Measurements from ENCODE around the gene SLC17A9.

SLC17A9 gene

DNA sequence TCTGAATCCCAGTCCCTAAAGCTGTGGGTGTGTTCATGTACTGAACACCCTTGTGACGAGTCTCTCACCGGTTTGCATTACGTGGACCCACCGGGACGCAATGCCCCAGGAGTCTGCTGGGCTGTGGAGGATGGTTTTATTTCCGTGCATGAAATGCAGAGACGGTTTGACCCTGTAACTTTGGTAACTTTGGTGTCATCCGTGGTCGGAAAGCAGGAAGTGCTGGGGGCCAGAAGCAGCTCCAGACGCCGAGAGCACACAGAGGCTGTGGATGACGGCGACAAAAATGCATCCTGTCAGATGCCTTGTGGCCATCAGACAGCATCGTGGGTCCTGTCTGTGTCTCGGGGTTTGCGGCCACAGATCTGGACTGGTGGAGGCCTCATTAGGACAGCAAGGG, 47.1 kb downstream of the SLC17A9 start:
- in situ Hi-C loops (cut with MboI; ENCODE audit: low sequenced_read_pairs) = no loop called here

DNA sequence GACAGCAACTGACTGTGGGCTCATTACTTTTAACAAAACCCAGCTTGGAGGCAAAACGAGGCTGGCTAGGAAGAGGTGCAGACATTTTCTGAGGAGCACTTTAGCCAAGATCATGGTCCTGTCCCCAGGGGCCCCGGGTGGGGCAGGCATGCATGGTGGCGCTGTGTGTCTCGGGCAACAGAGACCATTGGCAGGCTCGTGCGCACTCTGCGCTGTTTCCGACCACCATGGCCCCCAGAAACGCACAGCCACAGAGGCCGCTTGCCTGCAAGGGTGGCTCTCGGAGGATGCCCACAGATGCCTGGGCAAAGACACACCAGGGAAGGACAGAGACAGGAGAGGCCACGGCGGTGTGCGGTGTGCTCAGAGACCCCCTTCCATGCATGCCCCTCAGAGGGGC, 47.5 kb downstream of the SLC17A9 start:
- in situ Hi-C loops (cut with MboI; ENCODE audit: low sequenced_read_pairs) = no loop called here

GRCh38 chr20:63000958-63001357, 48.4 kb downstream of the SLC17A9 start:
- in situ Hi-C loops (cut with MboI; ENCODE audit: low sequenced_read_pairs) = no loop called here

- in situ Hi-C loops (cut with MboI; ENCODE audit: low sequenced_read_pairs) = no loop called here
Measured at GRCh38 chr20:63002511-63002910, 50.0 kb downstream of the SLC17A9 start.

- in situ Hi-C loops (cut with MboI; ENCODE audit: low sequenced_read_pairs) = no loop called here
Measured at GRCh38 chr20:63003546-63003945, 51.0 kb downstream of the SLC17A9 start.

DNA sequence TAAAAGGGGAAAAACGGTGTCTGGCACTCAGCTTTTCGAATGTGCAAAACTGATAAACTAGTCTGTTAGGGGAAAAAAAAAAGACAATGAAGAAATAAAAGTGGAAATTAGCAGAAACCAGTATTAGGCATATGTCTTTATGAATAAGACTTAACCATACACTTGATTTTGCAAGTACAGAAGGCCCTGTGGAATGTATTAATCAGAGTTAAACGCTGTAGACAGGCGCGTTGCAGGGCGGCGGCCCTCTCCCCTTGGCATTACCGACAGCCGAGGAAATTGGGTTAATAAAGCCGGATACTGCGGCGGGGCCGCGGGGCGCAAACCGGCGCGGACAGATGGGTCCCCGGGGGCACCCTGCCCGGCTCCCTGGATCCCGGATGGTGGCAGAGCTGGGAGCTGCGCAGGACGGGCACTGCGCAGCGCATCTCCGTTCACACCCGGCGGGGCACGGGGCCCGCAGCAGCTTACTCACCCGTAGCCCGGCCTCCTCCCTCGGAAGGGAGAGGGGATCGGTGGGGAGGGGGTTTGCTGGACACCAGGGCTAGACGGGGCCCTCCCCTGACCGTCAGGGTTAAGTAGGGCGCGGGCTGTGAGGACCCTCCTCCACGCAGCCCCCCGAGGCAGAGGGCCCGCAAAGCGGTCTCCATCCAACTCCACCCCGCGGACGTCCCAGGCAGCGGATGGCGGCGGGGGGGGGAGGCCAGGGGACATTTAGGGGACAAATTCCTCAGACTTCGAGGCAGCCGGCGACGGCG, 52.3 kb downstream of the SLC17A9 start:
- in situ Hi-C loops (cut with MboI; ENCODE audit: low sequenced_read_pairs) = no loop called here

DNA sequence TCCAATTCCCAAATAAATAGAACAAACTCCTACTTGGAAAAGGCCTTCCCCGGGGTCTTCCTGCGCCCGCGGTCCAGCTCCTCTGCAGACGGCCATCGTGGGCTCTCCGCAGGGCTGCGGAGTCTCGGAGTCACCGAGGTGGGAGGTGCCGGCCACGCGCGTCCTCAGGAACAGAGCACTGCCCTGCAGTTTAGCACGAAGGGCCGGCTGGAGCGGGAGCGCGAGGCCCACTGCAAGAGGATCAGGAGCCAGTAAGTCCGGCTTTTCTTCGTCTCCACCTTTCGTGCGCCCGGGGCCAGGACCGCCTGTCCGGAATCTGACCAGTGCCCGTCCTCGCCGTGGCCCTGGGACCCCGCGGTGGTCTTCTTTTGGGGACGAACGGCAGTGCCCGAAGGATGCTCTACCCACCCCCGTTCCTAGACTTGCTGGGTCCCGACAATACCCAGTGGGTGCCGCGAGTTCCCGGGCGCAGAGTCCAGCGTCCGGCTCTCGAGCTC, 52.9 kb downstream of the SLC17A9 start:
- in situ Hi-C loops (cut with MboI; ENCODE audit: low sequenced_read_pairs) = no loop called here

GRCh38 chr20:63005862-63006539, 53.5 kb downstream of the SLC17A9 start:
- in situ Hi-C loops (cut with MboI; ENCODE audit: low sequenced_read_pairs) = no loop called here

DNA sequence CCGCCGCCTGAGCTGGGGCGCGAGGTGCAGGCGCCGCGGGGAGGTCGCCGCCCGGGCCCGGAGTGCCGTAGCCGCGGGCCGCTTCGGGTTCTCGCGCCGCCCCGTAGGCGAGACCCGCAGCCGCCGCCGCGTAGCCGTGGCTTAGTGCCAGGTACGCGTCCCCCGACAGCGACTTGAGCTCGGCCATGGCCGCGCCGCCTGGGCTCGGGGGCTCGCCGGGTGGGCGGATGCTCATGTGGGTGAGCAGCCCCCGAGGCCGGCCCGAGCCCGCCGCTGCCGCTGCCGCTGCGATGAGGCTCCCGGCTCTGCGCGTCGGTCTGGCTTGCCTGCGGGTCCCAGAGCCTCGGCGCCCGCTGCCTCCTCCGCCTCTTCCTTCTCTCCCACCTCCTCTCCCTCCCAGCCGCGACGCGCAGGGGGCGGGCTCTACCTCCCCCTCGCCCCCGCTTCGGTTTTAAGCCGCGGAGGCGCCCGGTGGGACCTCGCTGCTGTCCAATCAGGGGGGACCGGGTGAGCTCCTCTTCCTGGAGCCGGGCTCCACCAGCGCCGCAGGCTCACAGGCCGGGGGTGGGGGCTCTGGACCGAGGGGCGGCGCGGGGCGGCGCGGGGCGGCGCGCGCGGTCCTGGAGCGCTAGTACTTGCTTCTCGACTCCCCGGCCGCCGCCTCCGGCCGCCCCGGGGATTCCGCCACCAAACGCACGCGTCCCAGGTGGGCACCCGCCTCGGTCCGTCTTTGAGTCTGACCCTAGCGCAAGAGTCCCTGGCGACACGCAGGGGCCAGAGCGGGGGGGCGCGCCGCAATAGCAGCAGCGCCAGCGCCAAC, 54.2 kb downstream of the SLC17A9 start, which contains the start of gene BHLHE23:
Gene BHLHE23 (minus strand): TSS at position 425 of the 820 bp plus-strand sequence. CDS start 190 bp downstream, at position 235.
- in situ Hi-C loops (cut with MboI; ENCODE audit: low sequenced_read_pairs) = no loop called here

DNA sequence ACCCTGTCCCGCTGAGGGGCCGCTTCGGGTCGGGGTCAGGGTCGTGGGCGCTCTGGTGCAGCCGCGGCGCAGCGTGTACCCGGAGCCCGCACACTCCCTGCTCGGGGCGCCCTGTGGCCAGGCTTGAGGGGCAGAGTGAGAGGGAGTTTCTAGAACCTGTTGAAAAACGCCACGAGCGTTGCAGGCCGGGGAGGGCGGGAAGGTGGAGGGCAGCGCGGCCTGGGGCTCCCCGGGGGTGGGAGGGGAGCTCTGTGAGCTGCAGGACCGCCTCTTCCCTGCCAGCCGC, 54.8 kb downstream of the SLC17A9 start:
- in situ Hi-C loops (cut with MboI; ENCODE audit: low sequenced_read_pairs) = no loop called here

DNA sequence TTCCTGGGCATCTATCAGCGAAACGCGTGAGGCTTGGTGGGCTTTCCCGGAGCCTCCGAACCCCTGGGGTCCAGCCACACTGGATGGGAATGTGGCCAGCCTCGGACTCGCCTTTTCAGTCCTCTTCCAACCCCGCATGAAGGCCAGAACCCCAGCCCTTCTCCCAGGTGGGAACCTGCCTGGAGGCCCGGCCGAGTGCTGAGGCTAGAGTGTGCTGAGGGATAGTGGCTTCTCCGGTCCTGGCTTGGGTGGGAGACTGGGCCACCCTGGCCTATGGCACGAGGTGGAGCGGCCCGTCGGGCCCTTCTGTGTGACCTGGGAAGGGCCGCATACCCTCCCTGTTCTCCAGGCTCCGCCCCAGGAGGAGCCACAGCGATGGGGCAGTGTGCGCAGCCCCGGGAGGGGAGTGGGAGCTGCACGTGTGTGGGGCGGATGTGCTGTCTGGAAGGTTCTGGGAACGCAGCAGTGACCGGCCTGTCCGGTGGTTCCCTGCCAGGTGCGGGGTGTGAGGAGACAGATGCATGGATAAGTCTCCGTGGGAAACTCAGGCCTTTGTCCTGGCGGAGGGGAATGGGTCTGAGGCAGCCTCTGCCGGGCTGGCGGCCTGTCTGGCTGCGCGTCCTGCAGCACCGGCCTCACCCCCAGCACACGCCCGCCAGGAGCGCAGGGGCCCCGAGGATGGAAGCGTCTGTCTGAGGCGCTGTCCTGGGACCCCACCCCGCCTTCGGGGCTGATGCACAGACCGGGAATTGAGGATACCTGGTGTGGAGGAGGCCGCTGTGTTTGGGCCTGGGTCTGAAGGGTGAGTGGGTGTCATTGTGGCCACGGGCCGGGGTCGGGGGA, 55.4 kb downstream of the SLC17A9 start:
- in situ Hi-C loops (cut with MboI; ENCODE audit: low sequenced_read_pairs) = no loop called here

GRCh38 chr20:63008541-63009044, 56.1 kb downstream of the SLC17A9 start:
- in situ Hi-C loops (cut with MboI; ENCODE audit: low sequenced_read_pairs) = no loop called here

DNA sequence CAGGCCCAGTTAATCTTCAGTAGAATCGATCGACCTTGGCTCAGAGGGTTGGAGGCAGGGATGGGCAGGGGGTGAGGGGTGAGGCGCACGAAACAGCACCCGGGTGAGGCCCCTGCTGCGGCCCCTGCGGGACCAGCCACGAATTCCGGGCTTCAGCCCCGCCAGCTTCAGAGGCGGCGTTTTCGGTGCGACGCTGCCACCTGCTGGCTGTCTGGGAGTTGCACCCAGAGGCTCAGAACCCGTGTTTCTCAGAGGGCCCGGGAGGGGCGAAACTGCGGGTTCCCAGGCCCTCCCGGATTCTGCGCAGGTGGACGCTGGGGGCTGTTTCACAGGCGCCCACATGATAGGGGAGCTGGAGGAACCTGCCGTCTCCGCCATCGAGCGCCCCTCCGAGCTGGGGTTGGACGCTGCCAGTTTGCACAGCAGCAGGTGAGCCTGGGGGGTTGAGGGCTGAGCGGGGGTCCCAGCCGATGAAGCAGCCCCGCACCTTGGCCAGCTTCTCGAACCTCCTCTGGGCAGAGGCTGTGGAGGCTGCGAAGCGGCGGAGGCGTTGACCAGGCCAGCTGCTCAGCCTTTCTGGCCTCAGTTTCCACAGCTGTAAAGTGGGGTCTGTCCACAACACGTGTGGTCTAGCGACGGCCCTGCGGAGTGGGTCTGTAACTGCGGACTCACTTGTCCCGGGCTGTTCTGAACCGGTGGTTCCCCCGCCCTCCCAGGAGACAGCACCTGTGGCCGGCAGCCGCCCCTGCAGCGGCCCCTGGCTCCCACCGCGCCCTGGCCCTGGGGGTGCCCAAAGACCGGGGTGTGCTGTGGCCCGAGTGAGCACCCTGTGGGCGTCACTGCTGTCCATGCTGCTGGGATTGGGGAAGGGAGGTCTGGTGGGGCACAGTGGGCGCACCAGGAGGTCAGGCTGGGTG, 56.8 kb downstream of the SLC17A9 start:
- in situ Hi-C loops (cut with MboI; ENCODE audit: low sequenced_read_pairs) = no loop called here

GRCh38 chr20:63009988-63010769, 57.7 kb downstream of the SLC17A9 start:
- in situ Hi-C loops (cut with MboI; ENCODE audit: low sequenced_read_pairs) = no loop called here

DNA sequence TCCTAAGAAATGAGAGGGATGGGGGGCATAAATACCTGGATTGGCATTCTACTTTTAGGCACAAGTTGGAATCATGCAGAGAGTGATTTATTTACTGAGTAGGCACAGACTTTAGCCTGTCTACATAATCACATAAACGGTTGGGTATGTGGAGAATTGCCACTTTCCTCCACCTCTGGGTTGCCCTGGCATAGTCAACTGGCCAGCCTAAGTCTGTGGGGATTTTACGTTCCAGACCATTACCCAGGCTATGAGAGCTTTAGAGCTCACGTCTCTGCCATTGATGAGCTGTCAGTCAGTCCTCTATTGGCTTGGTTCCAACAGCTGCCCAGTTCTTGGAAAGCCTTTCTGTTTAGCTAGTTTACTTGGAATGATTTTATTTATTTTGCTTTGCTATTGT, 59.3 kb downstream of the SLC17A9 start:
- in situ Hi-C loops (cut with MboI; ENCODE audit: low sequenced_read_pairs) = no loop called here

DNA sequence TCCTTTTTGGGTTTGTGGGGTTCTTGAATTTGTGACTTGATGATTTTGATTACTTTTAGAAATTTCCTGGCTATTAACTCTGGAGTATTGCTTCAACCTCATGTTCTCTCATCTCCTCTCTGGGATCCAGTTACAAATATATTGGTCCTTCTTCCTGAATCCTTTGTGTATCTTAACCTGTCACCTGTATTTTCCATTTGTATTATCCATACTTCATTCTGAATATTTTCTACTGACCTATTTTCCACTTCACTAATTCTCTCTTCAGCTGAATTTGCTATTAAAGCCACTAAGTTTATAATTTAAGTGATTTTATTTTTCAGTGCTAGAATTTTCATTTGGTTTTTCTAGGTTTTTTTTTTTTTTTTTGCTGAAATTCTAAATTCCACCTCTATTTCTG, 60.7 kb downstream of the SLC17A9 start:
- in situ Hi-C loops (cut with MboI; ENCODE audit: low sequenced_read_pairs) = no loop called here

DNA sequence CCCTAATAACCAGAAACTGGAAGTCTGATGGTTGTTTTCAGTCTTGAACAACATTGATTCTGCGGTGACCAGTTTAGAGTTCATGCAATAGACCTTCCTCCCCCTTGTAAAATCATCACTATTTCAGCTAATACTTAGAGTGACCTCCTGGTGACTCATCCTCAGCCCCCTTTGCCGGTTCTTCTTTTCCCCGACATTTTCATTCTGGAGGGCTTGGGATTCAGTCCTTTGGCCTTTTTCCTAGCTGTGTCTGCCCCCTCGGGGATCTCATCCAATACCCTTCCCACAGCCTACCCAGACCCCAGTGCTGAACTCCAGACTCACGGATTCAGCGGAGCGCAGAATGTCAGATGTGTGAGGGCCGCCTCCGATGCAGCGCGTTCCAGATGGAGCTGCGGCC, 61.8 kb downstream of the SLC17A9 start:
- in situ Hi-C loops (cut with MboI; ENCODE audit: low sequenced_read_pairs) = no loop called here

- in situ Hi-C loops (cut with MboI; ENCODE audit: low sequenced_read_pairs) = no loop called here
Measured at GRCh38 chr20:63014710-63015109, 62.2 kb downstream of the SLC17A9 start.

All from hTERT RPE-1 (cell line).